ENCODE data around the gene CRB3. TPM values are rescaled to one million over a fixed set of nuclear protein-coding genes. Genes with fewer than 3 reads are reported as not detected.

The CRB3 gene
- total and polyA plus RNA-seq, 9 of the 15 experiments (the other 6 are each of a cell fraction or from before 2014, with no cell fraction given): 0.49 TPM; not detected in 8

GRCh38 chr19:6460099-6460884, 3.8 kb upstream of the CRB3 start (continued):
- TF ChIP-seq ZNF318 (IDR thresholded peaks at IDR 0.05; ENCODE audit: borderline replicate concordance in 1 of 2, low read depth in 1 of 2) (0 out of 4 replicates have a peak, but pooled peaks of 1 of the 2 experiments have one; percentile 20), TARDBP (IDR thresholded peaks at IDR 0.05) (no peak), VEZF1 (CRISPR knock-in tag; IDR thresholded peaks at IDR 0.05) (peak; percentile 83), CHD1 (IDR thresholded peaks at IDR 0.05; ENCODE audit: low read length) (no peak), ZBTB40 (IDR thresholded peaks at IDR 0.05) (peak; percentile 59), ZBTB40 (CRISPR knock-in tag; IDR thresholded peaks at IDR 0.05) (no peak), PHF20 (IDR thresholded peaks at IDR 0.05; ENCODE audit: partially characterized antibody) (no peak)

Data from K562 (cell line).